Ishikawa (cell line): ENCODE measurements around the gene TMED9.

Experiments
- CEBPB ChIP-seq: IDR thresholded peaks from 2 replicates; pipeline ENCODE4 v1.6.1; 2012
- CREB1 ChIP-seq: IDR thresholded peaks from 2 replicates; pipeline ENCODE4 v1.6.1; 2012; ENCODE audit warnings: low read depth
- EGR1 ChIP-seq: IDR thresholded peaks from 2 replicates; pipeline ENCODE4 v1.6.1; 2012
- EP300 ChIP-seq: IDR thresholded peaks from 2 replicates; pipeline ENCODE4 v1.6.1; 2012; ENCODE audit warnings: borderline replicate concordance
- FOXM1 ChIP-seq: IDR thresholded peaks from 2 replicates; pipeline ENCODE4 v1.6.1; 2012; ENCODE audit warnings: low read depth, borderline replicate concordance
- MAX ChIP-seq: IDR thresholded peaks from 2 replicates; pipeline ENCODE4 v1.6.1; 2012
- NFIC ChIP-seq: IDR thresholded peaks from 2 replicates; pipeline ENCODE4 v1.6.1; 2012
- RAD21 ChIP-seq: IDR thresholded peaks from 2 replicates; pipeline ENCODE4 v1.6.1; 2012; ENCODE audit warnings: low read depth
- REST ChIP-seq: IDR thresholded peaks from 2 replicates; pipeline ENCODE4 v1.6.1; 2012; ENCODE audit warnings: low read depth, mild to moderate bottlenecking
- TAF1 ChIP-seq: IDR thresholded peaks from 2 replicates; pipeline ENCODE4 v1.6.1; 2012; ENCODE audit warnings: low read depth, mild to moderate bottlenecking
- TCF12 ChIP-seq: IDR thresholded peaks from 2 replicates; pipeline ENCODE4 v1.6.1; 2012; ENCODE audit warnings: low read depth
- TEAD4 ChIP-seq: IDR thresholded peaks from 2 replicates; pipeline ENCODE4 v1.6.1; 2012
- YY1 ChIP-seq: IDR thresholded peaks from 2 replicates; pipeline ENCODE4 v1.6.1; 2012; ENCODE audit warnings: low read depth
- ZBTB7A ChIP-seq: IDR thresholded peaks from 2 replicates; pipeline ENCODE4 v1.6.1; 2012; ENCODE audit warnings: low read depth
- TF ChIP-seq, protein P1 (sequence below): IDR thresholded peaks from 2 replicates; pipeline ENCODE4 v1.6.1; 2012

TMED9 gene

DNA sequence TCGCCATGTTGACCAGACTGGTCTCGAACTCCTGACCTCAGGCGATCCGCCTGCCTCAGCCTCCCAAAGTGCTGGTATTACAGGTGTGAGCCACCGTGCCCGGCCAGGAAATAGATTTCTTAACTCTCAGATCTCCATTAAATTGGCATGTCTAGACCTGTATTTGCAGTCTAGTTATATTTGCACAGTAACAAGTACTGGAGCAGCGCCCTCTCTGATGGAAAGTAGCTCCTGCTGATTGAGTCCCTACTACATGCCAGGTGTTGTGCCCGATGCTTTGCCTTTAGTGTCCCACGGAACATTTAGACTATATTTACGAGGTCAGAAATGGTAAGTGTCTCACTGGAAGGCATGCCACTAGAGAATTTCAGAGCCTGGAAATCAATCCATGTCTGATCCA, 15.8 kb upstream of the TMED9 start:
- TF ChIP-seq EP300 = no peak
- TF ChIP-seq REST = no peak
- no peak for TF ChIP-seq TCF12
- no peak for TF ChIP-seq TAF1
- no peak for TF ChIP-seq CREB1
- TF ChIP-seq YY1 = no peak
- no peak for TF ChIP-seq RAD21
- TF ChIP-seq TEAD4 = no peak
- no peak for TF ChIP-seq FOXM1

DNA sequence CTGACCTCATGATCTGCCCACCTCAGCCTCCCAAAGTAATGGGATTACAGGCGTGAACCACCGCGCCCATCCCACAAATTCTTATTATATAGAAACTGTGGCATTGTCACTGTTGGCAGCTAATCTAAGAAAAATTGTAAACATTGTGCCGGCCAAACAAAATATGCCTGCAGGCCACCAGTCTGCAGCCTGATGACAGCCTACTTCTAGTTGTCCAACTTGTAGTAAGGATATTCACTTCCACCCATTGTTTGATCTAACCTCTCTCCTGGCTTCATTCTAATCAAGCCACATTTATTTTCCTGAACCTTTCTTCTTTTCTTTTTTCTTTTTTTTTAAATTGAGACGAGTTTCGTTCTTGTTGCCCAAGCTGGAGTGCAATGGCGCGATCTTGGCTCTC, 13.7 kb upstream of the TMED9 start:
- TF ChIP-seq TCF12 (no peak), EP300 (no peak), MAX (no peak), CREB1 (no peak), TAF1 (no peak), REST (no peak), EGR1 (no peak), CEBPB (no peak), RAD21 (no peak), ZBTB7A (no peak), YY1 (no peak), NFIC (no peak), FOXM1 (no peak), TEAD4 (no peak)
- TF ChIP-seq, protein P1, sequence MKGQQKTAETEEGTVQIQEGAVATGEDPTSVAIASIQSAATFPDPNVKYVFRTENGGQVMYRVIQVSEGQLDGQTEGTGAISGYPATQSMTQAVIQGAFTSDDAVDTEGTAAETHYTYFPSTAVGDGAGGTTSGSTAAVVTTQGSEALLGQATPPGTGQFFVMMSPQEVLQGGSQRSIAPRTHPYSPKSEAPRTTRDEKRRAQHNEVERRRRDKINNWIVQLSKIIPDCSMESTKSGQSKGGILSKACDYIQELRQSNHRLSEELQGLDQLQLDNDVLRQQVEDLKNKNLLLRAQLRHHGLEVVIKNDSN = no peak

DNA sequence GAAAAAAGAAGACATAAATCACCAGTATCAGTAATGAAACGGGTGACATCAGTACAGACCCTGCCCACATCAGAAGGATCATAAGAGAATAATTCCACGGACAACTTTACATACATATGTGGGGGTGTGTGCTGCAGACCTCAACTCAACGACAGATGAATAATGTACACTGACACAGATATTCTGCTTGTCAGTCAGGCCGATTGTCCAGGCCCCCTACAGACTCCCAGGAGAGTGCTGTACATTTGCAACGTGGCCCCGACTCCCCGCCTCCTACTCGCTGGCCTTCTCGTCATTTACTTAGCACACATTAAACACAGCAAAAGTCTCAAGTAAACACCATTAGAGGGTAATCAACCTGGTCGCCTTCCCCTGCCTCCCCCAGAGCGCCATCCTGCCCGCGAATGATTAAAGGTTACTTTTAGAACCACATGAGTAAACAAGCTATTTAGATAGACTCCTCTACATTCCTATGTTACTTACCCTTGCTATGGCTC, 3.5 kb upstream of the TMED9 start:
- TF ChIP-seq CEBPB = no peak
- TF ChIP-seq CREB1 = no peak
- TF ChIP-seq REST = no peak
- no peak for TF ChIP-seq TCF12
- TF ChIP-seq YY1 = no peak
- no peak for TF ChIP-seq ZBTB7A
- TF ChIP-seq NFIC = no peak
- no peak for TF ChIP-seq TAF1
- TF ChIP-seq EGR1 = no peak
- no peak for TF ChIP-seq EP300
- no peak for TF ChIP-seq RAD21
- no peak for TF ChIP-seq FOXM1
- no peak for TF ChIP-seq TEAD4
- TF ChIP-seq MAX = no peak
- TF ChIP-seq, protein P1 = no peak

- TF ChIP-seq YY1 (no peak), EP300 (no peak), EGR1 (no peak), FOXM1 (no peak), CREB1 (no peak), TCF12 (no peak), CEBPB (no peak), TAF1 (no peak), TEAD4 (no peak), REST (no peak), RAD21 (no peak), MAX (no peak), NFIC (no peak)
Measured at GRCh38 chr5:177590406-177590805, 1.6 kb upstream of the TMED9 start.
